ENCODE measurements around the gene ENG. TPM values are rescaled to one million over a fixed set of nuclear protein-coding genes. Genes with fewer than 3 reads are reported as not detected.

ENG gene
- total and polyA plus RNA-seq, 2 experiments from 2014 or later: 1.4 to 2.6 TPM

DNA sequence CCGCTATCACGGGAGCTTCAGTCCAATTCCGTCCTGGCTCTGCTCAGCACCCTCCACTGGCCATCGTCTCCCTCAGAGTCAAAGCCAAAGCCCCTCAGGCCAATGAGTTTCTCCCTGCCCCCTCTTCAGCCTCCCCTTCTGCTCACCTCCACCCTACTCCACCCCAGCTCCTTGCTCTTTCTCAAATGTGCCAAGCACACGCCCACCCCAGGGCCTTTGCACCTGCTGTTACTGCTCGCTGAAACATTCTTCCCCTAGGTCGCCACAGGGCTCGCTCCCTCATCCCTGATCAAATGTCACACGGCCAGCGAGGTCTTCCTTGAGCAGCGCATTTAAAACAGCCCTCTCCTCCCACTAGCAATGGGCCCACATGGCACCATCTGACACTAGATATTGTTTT lies 6.3 kb upstream of the ENG start:
- Histone ChIP-seq H3K36me3 (ENCODE audit: insufficient read depth) (no peaks in the 10 kb centered on the region), H3K4me1 (ENCODE audit: insufficient read depth) (no peaks in the 10 kb centered on the region), H4K20me1 (replicated peaks; ENCODE audit: insufficient read depth) (no peaks in the 10 kb centered on the region), H3K79me2 (replicated peaks; ENCODE audit: insufficient read depth) (no peaks in the 10 kb centered on the region), H2AFZ (no peak overlapping the region), H3F3A (replicated peaks; ENCODE audit: low read depth) (0 out of 2 replicates have a peak, but pooled peaks cover 6% of the 10 kb centered on the region), H3K27ac (ENCODE audit: low read depth) (no peak overlapping the region), H3K27me3 (ENCODE audit: insufficient read depth) (no peaks in the 10 kb centered on the region), H3K4me3 (no peak overlapping the region), H3K4me2 (no peak overlapping the region), H3K9me2 (ENCODE audit: insufficient read depth) (no peaks in the 10 kb centered on the region)
- no peak for TF ChIP-seq ZNF331 (CRISPR knock-in tag; IDR thresholded peaks at IDR 0.05; ENCODE audit: low read depth)
- no peak for TF ChIP-seq ZNF462 (CRISPR knock-in tag; IDR thresholded peaks at IDR 0.05)
- no peak for TF ChIP-seq CREB1 (CRISPR knock-in tag; IDR thresholded peaks at IDR 0.05; ENCODE audit: low read depth)
- TF ChIP-seq, protein P1, sequence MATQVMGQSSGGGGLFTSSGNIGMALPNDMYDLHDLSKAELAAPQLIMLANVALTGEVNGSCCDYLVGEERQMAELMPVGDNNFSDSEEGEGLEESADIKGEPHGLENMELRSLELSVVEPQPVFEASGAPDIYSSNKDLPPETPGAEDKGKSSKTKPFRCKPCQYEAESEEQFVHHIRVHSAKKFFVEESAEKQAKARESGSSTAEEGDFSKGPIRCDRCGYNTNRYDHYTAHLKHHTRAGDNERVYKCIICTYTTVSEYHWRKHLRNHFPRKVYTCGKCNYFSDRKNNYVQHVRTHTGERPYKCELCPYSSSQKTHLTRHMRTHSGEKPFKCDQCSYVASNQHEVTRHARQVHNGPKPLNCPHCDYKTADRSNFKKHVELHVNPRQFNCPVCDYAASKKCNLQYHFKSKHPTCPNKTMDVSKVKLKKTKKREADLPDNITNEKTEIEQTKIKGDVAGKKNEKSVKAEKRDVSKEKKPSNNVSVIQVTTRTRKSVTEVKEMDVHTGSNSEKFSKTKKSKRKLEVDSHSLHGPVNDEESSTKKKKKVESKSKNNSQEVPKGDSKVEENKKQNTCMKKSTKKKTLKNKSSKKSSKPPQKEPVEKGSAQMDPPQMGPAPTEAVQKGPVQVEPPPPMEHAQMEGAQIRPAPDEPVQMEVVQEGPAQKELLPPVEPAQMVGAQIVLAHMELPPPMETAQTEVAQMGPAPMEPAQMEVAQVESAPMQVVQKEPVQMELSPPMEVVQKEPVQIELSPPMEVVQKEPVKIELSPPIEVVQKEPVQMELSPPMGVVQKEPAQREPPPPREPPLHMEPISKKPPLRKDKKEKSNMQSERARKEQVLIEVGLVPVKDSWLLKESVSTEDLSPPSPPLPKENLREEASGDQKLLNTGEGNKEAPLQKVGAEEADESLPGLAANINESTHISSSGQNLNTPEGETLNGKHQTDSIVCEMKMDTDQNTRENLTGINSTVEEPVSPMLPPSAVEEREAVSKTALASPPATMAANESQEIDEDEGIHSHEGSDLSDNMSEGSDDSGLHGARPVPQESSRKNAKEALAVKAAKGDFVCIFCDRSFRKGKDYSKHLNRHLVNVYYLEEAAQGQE (IDR thresholded peaks at IDR 0.05; ENCODE audit: unreplicated experiment): no peak
- TF ChIP-seq EZH2phosphoT487 (IDR thresholded peaks at IDR 0.05; ENCODE audit: unreplicated experiment): no peak
- TF ChIP-seq JUNB (IDR thresholded peaks at IDR 0.05; ENCODE audit: unreplicated experiment): no peak
- TF ChIP-seq POLR2AphosphoS5 (IDR thresholded peaks at IDR 0.05; ENCODE audit: low read depth): no peak
- TF ChIP-seq NANOG (IDR thresholded peaks at IDR 0.05; ENCODE audit: borderline replicate concordance): no peak
- no peak for TF ChIP-seq ETS1 (IDR thresholded peaks at IDR 0.05)
- ATAC-seq: no peak
- Mint-ChIP-seq H3K27me3 (ENCODE audit: insufficient read depth, low read depth, poor library complexity) (peaks cover 7% of the 10 kb centered on the region), H3K36me3 (ENCODE audit: low read depth) (no peaks in the 10 kb centered on the region), H3K9me3 (no peaks in the 10 kb centered on the region), H3K27ac (no peak overlapping the region), H3K4me3 (no peak overlapping the region), H3K4me1 (peaks cover 8% of the 10 kb centered on the region; the same call in 1 of the 3 replicates)
- no peak for DNase-seq (ENCODE audit: low spot score)

Data from GM23338 (cell line).